Smooth muscle cell of the pulmonary artery (primary cell): ENCODE data around the gene DUSP8. TPM values are rescaled to one million over a fixed set of nuclear protein-coding genes. Genes with fewer than 3 reads are reported as not detected.

Source experiments
- total RNA-seq: library from RNA; depleted of rRNA; stranded (reverse); fragments of >200 nt; gene quantifications from 2 replicates; pipeline ENCODE4 v1.2.3, GENCODE V29; 2014

Gene DUSP8
- total RNA-seq, result 0.78 and 1.2 TPM in 2 replicates

DNA sequence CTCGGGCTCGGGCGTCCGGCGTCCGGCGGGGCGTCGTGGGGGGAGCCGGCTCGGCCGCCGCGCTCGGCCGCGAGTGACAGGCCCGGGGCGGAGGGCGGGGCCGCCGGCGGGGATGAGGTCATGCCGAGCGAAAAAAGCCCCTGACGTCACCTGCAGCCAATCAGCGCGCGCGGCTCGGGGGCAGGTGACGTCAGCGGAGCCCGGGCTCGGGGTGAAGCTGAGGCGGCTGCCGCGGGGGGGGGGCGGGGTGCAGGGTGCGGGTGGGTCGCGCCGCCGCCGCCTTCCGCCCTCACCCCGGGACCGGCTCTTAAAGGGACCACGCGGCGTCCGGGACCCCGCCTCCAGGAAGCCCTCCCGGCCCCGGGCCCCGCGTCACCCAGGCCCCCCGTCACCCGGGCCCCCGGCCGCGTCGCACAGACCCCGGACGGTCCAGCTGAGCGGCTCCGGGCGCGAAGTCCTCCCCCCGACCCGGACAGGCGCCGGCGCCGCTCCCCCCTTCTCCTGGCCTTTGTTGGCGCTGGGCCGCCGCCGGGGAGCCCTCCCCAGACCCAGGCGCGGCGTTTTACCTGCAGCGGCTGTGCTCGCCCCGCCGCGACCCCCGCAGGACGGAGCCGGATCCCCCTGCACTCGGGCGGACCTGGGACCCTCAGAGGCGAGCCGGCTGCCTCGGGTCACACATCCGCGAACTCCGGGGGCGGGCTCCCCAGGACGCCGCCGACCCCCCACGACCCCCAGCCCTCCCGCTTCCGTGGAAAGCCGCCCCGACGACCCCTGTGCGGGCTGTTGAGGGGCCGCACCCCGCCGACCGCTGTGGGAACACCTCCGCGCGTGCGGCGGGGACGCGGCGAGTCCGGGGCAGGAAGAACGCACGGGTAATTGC is at the start of gene DUSP8:
Gene DUSP8 (minus strand): TSS at position 75 of the 880 bp plus-strand sequence. CDS start 6,445 bp downstream, outside the sequence.

DNA sequence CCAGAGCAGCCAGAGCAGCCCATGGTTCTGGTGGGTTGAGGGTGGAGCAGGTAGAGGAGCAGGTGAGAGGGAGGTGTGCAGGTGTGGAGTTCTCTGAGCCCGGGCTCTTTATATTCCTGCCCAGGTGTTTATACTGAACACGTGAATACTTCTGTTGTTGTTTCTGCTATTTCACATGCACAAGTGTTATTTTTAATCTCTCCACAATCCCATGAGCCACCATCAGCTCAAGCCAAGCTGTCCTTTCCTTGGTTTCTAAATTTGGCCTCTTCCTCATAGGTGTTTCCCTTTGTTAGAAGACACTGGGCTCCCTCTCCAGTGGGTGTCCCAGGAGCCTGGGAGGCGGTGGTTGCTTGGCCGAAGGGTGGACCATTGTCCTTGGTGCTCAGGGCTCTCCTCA is 36.3 kb upstream of the DUSP8 start, which contains the start of gene KRTAP5-3:
Gene KRTAP5-3 (minus strand): TSS at position 101 of the 400 bp plus-strand sequence. CDS start 78 bp downstream, at position 23.

DNA sequence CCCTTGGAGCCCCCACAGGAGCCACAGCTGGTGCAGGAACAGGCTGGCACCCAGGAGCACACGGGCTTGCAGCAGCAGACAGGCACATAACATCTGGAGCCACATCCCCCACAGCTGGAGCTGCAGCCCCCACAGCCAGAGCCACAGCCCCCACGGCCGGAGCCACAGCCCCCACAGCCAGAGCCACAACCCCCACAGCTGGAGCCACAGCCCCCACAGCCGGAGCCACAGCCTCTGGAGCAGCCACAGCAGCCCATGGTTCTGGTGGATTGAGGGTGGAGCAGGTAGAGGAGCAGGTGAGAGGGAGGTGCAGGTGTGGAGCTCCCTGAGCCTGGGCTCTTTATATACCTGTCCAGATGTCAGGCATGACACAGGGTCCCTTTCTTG is 25.9 kb upstream of the DUSP8 start, which contains the start of gene KRTAP5-2:
Gene KRTAP5-2 (minus strand): TSS at position 301 of the 387 bp plus-strand sequence. CDS start 44 bp downstream, at position 257.

DNA sequence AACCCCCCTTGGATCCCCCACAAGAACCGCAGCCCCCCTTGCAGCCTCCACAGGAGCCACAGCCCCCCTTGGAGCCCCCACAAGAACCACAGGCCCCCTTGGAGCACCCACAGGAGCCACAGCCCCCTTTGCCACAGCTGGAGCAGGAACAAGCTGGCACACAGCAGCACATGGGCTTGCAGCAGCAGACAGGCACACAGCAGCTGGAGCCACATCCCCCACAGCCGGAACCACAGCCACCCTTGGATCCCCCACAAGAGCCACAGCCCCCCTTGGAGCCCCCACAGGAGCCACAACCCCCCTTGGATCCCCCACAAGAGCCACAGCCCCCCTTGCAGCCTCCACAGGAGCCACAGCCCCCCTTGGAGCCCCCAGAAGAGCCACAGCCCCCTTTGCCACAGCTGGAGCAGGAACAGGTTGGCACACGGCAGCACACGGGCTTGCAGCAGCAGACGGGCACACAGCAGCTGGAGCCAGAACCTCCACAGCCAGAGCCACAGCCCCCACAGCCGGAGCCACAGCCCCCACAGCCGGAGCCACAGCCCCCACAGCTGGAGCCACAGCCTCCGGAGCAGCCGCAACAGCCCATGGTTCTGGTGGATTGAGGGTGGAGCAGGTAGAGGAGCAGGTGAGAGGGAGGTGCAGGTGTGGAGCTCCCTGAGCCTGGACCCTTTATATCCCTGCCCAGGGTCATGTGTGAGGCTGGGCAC is 12.7 kb upstream of the DUSP8 start, which contains the start of gene KRTAP5-1:
Gene KRTAP5-1 (minus strand): TSS at position 623 of the 710 bp plus-strand sequence. CDS start 34 bp downstream, at position 589.

Other genes with a start within 250 kb of the DUSP8 start
- gene BRSK2, start 182.3 kb downstream of the DUSP8 start, total RNA-seq, result 0.46 and 1.1 TPM in 2 replicates
- 25.5 and 31.0 TPM in 2 replicates for gene MOB2, start 85.5 kb downstream of the DUSP8 start, total RNA-seq
- gene KRTAP5-1, start 13.0 kb upstream of the DUSP8 start, total RNA-seq, result not detected in 2 replicates
- gene KRTAP5-2, start 26.0 kb upstream of the DUSP8 start, total RNA-seq, result not detected in 2 replicates
- gene KRTAP5-3, start 36.2 kb upstream of the DUSP8 start, total RNA-seq, result not detected in 2 replicates
- gene KRTAP5-4, start 49.9 kb upstream of the DUSP8 start, total RNA-seq, result not detected in 2 replicates
- not detected in 2 replicates for gene KRTAP5-5, start 57.5 kb upstream of the DUSP8 start, total RNA-seq
- not detected in 2 replicates for gene KRTAP5-6, start 124.9 kb upstream of the DUSP8 start, total RNA-seq
- 1.9 and 2.7 TPM in 2 replicates for gene IFITM10, start 178.3 kb upstream of the DUSP8 start, total RNA-seq
- gene CTSD, start 191.7 kb upstream of the DUSP8 start, total RNA-seq, result 782 and 876 TPM in 2 replicates